Hepatic stellate cell (primary cell): ENCODE measurements around the gene NXT1.
A peak's percentile ranks its signal among the peaks of the same experiment; 100 is the strongest.

ENCODE experiments used
- DNase-seq: peaks from one replicate; pipeline ENCODE4 v3.0.0; 2011; ENCODE audit warnings: low spot score

NXT1 gene

GRCh38 chr20:23391707-23392310, 41.2 kb downstream of the NXT1 start:
- DNase-seq = no peak

- DNase-seq = no peak
These were observed 43.6 kb downstream of the NXT1 start for GRCh38 chr20:23393996-23394775.

- no peak for DNase-seq
These were observed 46.5 kb downstream of the NXT1 start for GRCh38 chr20:23396950-23397627.

- peak; percentile 42 for DNase-seq
These were observed 47.4 kb downstream of the NXT1 start for GRCh38 chr20:23397961-23398360.

- DNase-seq = peak; percentile 6
These were observed 49.1 kb downstream of the NXT1 start for GRCh38 chr20:23399568-23400241.

GRCh38 chr20:23401051-23401450, 50.5 kb downstream of the NXT1 start:
- no peak for DNase-seq

GRCh38 chr20:23403751-23404150, 53.2 kb downstream of the NXT1 start:
- DNase-seq = no peak

GRCh38 chr20:23404196-23404595, 53.6 kb downstream of the NXT1 start:
- DNase-seq = peak; percentile 7
